GM12891 (cell line): ENCODE results near the gene CDHR5.

Experiments used
- POLR2AphosphoS5 ChIP-seq: IDR thresholded peaks from 2 replicates; pipeline ENCODE4 v1.6.1; 2011; ENCODE audit warnings: low read depth, low read length, control low read depth
- SPI1 ChIP-seq: IDR thresholded peaks from 2 replicates; pipeline ENCODE4 v1.6.1; 2011; ENCODE audit warnings: low read depth, low read length, control low read depth

DNA sequence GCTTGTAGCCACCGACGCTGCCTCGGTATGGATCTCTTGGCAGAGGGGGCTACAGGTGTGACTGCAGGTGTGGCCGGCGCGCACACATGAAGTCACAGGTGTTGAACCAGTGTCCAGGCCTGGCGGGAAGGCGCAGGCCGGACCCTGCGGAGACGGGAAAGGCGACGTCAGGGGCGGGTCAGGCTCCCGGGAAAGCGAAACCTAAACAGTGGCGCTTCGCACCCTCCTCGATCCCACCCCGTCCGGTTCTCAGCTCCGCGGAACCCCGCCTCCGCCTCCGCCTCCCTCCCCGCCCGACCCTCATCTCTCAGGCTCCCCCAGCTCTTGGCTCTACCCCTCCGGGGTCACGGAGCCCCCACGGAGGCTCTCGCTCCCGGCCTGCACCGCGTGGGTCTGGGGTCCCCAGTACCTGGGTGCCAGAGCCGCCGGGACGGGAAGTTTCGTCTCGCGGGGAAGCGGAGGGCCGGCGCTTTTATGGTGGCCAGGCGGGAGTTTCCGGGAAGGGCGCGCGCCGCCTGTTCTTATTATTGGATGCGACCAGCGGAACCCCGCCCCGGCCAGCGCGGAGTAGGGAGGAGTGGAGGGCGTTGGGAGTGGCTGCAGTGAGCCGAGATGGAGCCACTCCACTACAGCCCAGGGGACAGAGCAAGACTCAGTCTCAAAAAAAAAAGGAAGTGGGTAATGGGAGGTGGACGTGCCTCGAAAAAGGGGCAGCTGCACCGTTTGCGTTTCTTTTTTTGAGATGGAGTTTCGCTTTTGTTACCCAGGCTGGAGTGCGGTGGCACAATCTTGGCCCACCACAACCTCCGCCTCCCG is 9.0 kb downstream of the CDHR5 start, which contains the start of gene IRF7:
- peak; percentile 90 for TF ChIP-seq POLR2AphosphoS5
- peak; percentile 98 for TF ChIP-seq SPI1
